ENCODE results near the gene MINDY1. TPM values are rescaled to one million over a fixed set of nuclear protein-coding genes. Genes with fewer than 3 reads are reported as not detected.
A peak's percentile ranks its signal among the peaks of the same experiment; 100 is the strongest.

Gene MINDY1
- total and polyA plus RNA-seq, 9 of the 15 experiments (the other 6 are each of a cell fraction or from before 2014, with no cell fraction given), result 0.49 to 11.0 (median 6.0) TPM

GRCh38 chr1:150994248-150994647, 12.5 kb downstream of the MINDY1 start (continued):
- TF ChIP-seq ZNF764 (CRISPR knock-in tag; IDR thresholded peaks at IDR 0.05; ENCODE audit: low read depth) (no peak), GATA2 (CRISPR knock-in tag; IDR thresholded peaks at IDR 0.05) (no peak), DNMT1 (IDR thresholded peaks at IDR 0.05) (no peak), FUS (optimal IDR thresholded peaks at IDR 0.05; ENCODE audit: low read depth, low read length) (no peak), GABPA (tag; conservative IDR thresholded peaks at IDR 0.05; ENCODE audit: low read depth) (no peak), ELK1 (CRISPR knock-in tag; IDR thresholded peaks at IDR 0.05) (no peak), RBM39 (optimal IDR thresholded peaks at IDR 0.05; ENCODE audit: low read depth, low read length) (no peak), DPF2 (IDR thresholded peaks at IDR 0.05) (peak; percentile 61), HEY1 (CRISPR knock-in tag; IDR thresholded peaks at IDR 0.05; ENCODE audit: borderline replicate concordance) (no peak), ZNF316 (IDR thresholded peaks at IDR 0.05) (peak; percentile 77), ZNF740 (CRISPR knock-in tag; IDR thresholded peaks at IDR 0.05) (no peak), ZNF740 (tag; IDR thresholded peaks at IDR 0.05) (no peak), RB1 (IDR thresholded peaks at IDR 0.05; ENCODE audit: low read depth) (no peak), ZNF57 (CRISPR knock-in tag; IDR thresholded peaks at IDR 0.05) (no peak), NR4A1 (CRISPR knock-in tag; IDR thresholded peaks at IDR 0.05) (no peak), NR4A1 (tag; IDR thresholded peaks at IDR 0.05) (no peak), NBN (IDR thresholded peaks at IDR 0.05; ENCODE audit: low read depth) (no peak), ZNF695 (CRISPR knock-in tag; IDR thresholded peaks at IDR 0.05) (no peak)
- TF ChIP-seq, protein P1, sequence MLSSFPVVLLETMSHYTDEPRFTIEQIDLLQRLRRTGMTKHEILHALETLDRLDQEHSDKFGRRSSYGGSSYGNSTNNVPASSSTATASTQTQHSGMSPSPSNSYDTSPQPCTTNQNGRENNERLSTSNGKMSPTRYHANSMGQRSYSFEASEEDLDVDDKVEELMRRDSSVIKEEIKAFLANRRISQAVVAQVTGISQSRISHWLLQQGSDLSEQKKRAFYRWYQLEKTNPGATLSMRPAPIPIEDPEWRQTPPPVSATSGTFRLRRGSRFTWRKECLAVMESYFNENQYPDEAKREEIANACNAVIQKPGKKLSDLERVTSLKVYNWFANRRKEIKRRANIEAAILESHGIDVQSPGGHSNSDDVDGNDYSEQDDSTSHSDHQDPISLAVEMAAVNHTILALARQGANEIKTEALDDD (IDR thresholded peaks at IDR 0.05), result no peak
- TF ChIP-seq, protein P2, sequence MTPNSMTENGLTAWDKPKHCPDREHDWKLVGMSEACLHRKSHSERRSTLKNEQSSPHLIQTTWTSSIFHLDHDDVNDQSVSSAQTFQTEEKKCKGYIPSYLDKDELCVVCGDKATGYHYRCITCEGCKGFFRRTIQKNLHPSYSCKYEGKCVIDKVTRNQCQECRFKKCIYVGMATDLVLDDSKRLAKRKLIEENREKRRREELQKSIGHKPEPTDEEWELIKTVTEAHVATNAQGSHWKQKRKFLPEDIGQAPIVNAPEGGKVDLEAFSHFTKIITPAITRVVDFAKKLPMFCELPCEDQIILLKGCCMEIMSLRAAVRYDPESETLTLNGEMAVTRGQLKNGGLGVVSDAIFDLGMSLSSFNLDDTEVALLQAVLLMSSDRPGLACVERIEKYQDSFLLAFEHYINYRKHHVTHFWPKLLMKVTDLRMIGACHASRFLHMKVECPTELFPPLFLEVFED (CRISPR knock-in tag; conservative IDR thresholded peaks at IDR 0.05), result peak; percentile 86; the same call in 1 of the 2 replicates
- TF ChIP-seq, protein P3, sequence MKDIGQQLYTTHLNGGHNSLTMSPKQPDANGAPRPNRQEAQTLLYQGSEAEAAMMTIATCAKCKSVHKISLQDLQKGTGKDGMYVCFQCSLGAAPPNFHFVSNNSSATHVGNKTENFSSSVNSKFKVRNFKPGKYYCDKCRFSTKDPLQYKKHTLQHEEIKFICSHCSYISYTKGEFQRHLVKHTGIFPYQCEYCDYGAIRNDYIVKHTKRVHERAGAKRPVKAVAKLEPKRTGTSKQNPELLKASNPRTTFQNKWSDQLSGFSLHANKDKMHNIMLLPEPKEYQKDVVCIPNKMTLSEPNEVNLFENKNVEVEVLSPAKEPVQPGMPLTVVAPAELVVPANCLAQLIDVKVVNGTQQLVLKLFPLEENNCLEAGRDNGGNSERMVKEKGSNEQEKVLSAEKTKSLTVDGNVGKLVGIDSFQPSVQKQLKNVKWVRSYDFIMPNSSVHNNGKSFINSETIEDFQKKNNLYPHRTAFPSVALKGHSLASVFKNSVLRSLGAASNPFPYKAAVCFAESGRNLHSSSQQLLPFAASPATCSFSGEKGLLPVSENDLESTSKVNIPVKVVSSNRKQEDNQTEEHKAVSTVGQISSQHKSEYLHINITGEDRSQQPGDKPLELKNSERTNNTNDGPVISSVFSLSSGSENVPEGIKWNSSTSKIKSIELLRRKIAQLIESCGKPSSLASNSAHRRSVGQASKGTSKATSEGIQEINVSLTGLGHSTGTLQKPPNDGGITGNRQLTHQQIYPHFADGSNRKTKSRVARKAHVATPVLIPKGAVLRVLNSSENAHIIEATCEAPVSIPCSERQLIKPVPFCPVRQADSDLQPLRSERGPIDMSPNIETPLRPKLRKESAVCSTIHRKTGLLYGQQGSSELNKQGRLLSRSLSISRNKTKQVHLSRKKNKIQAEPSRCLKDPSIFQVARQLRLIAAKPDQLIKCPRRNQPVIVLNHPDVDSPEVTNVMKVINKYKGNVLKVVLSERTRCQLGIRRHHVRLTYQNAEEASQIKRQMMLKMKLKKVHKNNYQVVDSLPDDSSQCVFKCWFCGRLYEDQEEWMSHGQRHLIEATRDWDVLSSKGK (CRISPR knock-in tag; IDR thresholded peaks at IDR 0.05), result no peak

Measured in K562 (cell line).